ENCODE data around the gene LGALS9B. TPM values are rescaled to one million over a fixed set of nuclear protein-coding genes. Genes with fewer than 3 reads are reported as not detected.
"Not testable (repeated sequence)": the region's sequence is repeated elsewhere in the genome, so short reads cannot be mapped to it uniquely, and the experiment has no call there.

Gene LGALS9B
- polyA plus RNA-seq, 2 of the 4 experiments (the other 2 are of a cell fraction): not detected

- H3K27ac ChIP-seq; POLR2A ChIA-PET; DNase-seq (ENCODE audit: low read depth in 1 of 2, low spot score in 1 of 2); CTCF ChIA-PET; H3K4me3 ChIP-seq; FAIRE-seq; H3K4me2 ChIP-seq; H3K4me1 ChIP-seq; H3K9me3 ChIP-seq: not testable (repeated sequence)
- TF ChIP-seq RAD21 (conservative IDR thresholded peaks at IDR 0.05 in 1 of 2, IDR thresholded peaks at IDR 0.05 in 1 of 2): peak; percentile 25 to 41; a peak in 3 of 5 replicates
- WGBS (ENCODE audit: missing lambda C conversion rate): 57% methylated on average over 6 of the region's 6 CpGs
- peak; percentile 26 to 64; a peak in 3 of 6 replicates for ATAC-seq
Observed at GRCh38 chr17:20446895-20447294, 20.4 kb downstream of the LGALS9B start.

- ATAC-seq; POLR2A ChIA-PET; H3K4me3 ChIP-seq; FAIRE-seq; H3K4me1 ChIP-seq; H3K9me3 ChIP-seq; DNase-seq (ENCODE audit: low read depth in 1 of 2, low spot score in 1 of 2); CTCF ChIA-PET; H3K27ac ChIP-seq; H3K4me2 ChIP-seq: not testable (repeated sequence)
- WGBS (ENCODE audit: missing lambda C conversion rate): 60% methylated on average over 3 of the region's 8 CpGs
Observed at GRCh38 chr17:20444581-20445236, 22.6 kb downstream of the LGALS9B start.

- FAIRE-seq; ATAC-seq; CTCF ChIA-PET; H3K4me2 ChIP-seq; H3K9me3 ChIP-seq; DNase-seq (ENCODE audit: low read depth in 1 of 2, low spot score in 1 of 2); H3K4me1 ChIP-seq; H3K4me3 ChIP-seq; POLR2A ChIA-PET; H3K27ac ChIP-seq: not testable (repeated sequence)
- WGBS (ENCODE audit: missing lambda C conversion rate): 72% methylated on average over 16 of the region's 16 CpGs
Observed at GRCh38 chr17:20444173-20444572, 23.2 kb downstream of the LGALS9B start.

DNA sequence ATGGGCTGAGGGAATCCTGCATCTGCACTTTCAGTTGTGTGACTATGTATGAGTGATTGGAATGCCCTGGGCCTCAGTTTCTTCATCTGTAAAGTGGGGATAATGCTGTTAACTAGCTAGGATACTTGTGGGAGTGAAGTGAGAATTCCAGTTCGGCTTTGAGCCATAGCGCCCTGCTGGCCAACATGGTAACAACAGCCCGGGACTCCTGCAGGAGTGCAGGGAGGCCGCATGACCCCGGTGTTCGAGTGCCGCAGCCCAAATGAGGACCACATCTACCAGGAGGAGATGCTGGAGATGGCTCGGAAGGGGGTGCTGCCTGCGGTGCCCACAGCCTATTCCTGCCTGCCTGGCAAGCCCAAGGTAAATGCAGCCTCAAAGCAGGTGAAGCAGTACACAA is 23.7 kb downstream of the LGALS9B start:
- POLR2A ChIA-PET; CTCF ChIA-PET; H3K4me1 ChIP-seq; FAIRE-seq; H3K27ac ChIP-seq; H3K9me3 ChIP-seq; DNase-seq (ENCODE audit: low read depth in 1 of 2, low spot score in 1 of 2); H3K4me2 ChIP-seq; H3K4me3 ChIP-seq: not testable (repeated sequence)
- peak; percentile 48 to 84; a peak in 4 of 6 replicates for ATAC-seq
- no CpG with 5 or more reads among the region's 9 CpGs for WGBS (ENCODE audit: missing lambda C conversion rate)

DNA sequence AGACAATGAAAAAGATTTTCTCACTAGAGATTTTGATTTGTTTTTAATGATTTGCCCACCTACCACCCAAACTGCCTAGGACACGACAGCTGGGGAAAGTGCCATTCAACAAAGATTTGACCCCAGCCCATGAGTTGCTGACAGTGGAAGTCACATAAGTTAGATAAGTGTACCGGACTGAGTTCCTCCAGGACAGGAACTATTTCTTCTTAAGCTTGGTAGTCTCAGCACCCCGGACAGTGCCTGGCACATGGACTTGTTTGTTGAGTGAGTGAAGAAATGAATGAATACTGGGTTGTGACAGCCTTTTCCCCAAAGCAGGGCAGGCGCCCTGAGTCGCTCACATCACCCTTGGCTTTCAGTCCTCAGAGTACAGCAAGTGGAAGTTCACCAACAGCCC is 26.7 kb downstream of the LGALS9B start:
- FAIRE-seq; H3K4me2 ChIP-seq; H3K4me3 ChIP-seq; H3K9me3 ChIP-seq; CTCF ChIA-PET; DNase-seq (ENCODE audit: low read depth in 1 of 2, low spot score in 1 of 2); POLR2A ChIA-PET; H3K4me1 ChIP-seq; H3K27ac ChIP-seq: not testable (repeated sequence)
- 0 out of 6 replicates have a peak, but pooled peaks of 1 of the 2 experiments have one; percentile 6 for ATAC-seq
- 33% methylated on average over 3 of the region's 5 CpGs for WGBS (ENCODE audit: missing lambda C conversion rate)

- DNase-seq (ENCODE audit: low read depth in 1 of 2, low spot score in 1 of 2); H3K27ac ChIP-seq; CTCF ChIA-PET; ATAC-seq; FAIRE-seq; H3K4me3 ChIP-seq; H3K4me2 ChIP-seq; H3K4me1 ChIP-seq; POLR2A ChIA-PET; H3K9me3 ChIP-seq: not testable (repeated sequence)
- WGBS (ENCODE audit: missing lambda C conversion rate): 86% methylated on average over 3 of the region's 3 CpGs
Observed at GRCh38 chr17:20435166-20435565, 32.2 kb downstream of the LGALS9B start.

GRCh38 chr17:20433382-20433781 is 34.0 kb downstream of the LGALS9B start:
- WGBS (ENCODE audit: missing lambda C conversion rate): 63% methylated on average over 5 of the region's 8 CpGs
- H3K4me2 ChIP-seq; H3K4me3 ChIP-seq; DNase-seq (ENCODE audit: low read depth in 1 of 2, low spot score in 1 of 2); H3K9me3 ChIP-seq; ATAC-seq; FAIRE-seq; CTCF ChIA-PET; POLR2A ChIA-PET; H3K27ac ChIP-seq; H3K4me1 ChIP-seq: not testable (repeated sequence)

- CTCF ChIA-PET; H3K4me1 ChIP-seq; H3K27ac ChIP-seq; H3K9me3 ChIP-seq; DNase-seq (ENCODE audit: low read depth in 1 of 2, low spot score in 1 of 2); ATAC-seq; POLR2A ChIA-PET; H3K4me2 ChIP-seq; FAIRE-seq; H3K4me3 ChIP-seq: not testable (repeated sequence)
- WGBS (ENCODE audit: missing lambda C conversion rate): 43% methylated on average over 2 of the region's 2 CpGs
- peak; percentile 70 for TF ChIP-seq ZC3H11A (IDR thresholded peaks at IDR 0.05)
Observed at GRCh38 chr17:20427264-20427663, 40.1 kb downstream of the LGALS9B start.

DNA sequence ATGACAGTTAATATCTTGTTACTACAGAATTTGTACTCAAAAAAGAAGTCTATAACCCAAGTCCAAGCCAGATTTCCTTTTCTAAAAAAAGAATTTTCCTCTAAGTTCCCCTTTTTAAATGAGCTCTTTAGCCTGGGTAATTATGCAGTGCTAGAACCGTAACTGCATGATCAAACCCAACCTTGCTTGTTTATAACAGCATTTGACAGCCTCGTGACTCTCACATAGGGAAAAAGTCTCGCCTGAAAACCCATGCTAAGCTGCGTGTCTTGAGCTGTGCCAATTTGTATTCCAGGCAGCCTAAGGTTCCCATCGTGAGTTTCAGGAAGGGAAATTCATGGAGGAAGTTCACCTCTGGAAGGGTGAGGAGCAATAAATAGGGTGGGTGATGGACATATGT is 44.5 kb downstream of the LGALS9B start:
- H3K9me3 ChIP-seq; H3K27ac ChIP-seq; CTCF ChIA-PET; FAIRE-seq; H3K4me1 ChIP-seq; POLR2A ChIA-PET; H3K4me2 ChIP-seq; ATAC-seq; DNase-seq (ENCODE audit: low read depth in 1 of 2, low spot score in 1 of 2); H3K4me3 ChIP-seq: not testable (repeated sequence)
- 92% methylated on average over 1 of the region's 5 CpGs for WGBS (ENCODE audit: missing lambda C conversion rate)

DNA sequence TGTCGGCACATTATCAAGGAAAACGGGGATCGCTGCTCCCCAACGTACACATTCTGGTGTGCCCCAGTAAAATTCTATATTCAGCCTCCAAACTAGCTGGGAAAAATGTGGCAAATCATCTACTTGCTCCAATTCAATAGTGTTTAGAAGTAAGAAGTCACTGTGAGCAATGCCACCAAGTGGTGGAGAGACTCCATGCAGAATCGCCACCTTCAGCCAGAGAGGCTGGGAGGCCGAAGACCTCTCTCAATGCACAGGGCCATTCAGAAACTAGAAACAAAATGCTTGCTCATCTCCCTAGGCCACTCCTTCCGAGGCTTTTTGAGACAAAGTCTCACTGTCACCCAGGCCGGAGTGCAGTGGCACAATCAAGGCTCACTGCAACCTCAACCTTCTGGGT is 48.5 kb downstream of the LGALS9B start:
- POLR2A ChIA-PET; H3K4me1 ChIP-seq; FAIRE-seq; H3K4me3 ChIP-seq; DNase-seq (ENCODE audit: low read depth in 1 of 2, low spot score in 1 of 2); H3K4me2 ChIP-seq; CTCF ChIA-PET; H3K9me3 ChIP-seq; H3K27ac ChIP-seq: not testable (repeated sequence)
- ATAC-seq: peak; percentile 70 to 76; a peak in 5 of 6 replicates
- 100% methylated on average over 4 of the region's 8 CpGs for WGBS (ENCODE audit: missing lambda C conversion rate)

GRCh38 chr17:20417492-20418080 is 49.8 kb downstream of the LGALS9B start:
- H3K4me2 ChIP-seq; POLR2A ChIA-PET; H3K9me3 ChIP-seq; FAIRE-seq; DNase-seq (ENCODE audit: low read depth in 1 of 2, low spot score in 1 of 2); CTCF ChIA-PET; H3K4me3 ChIP-seq; H3K4me1 ChIP-seq; H3K27ac ChIP-seq; ATAC-seq: not testable (repeated sequence)
- 87% methylated on average over 5 of the region's 7 CpGs for WGBS (ENCODE audit: missing lambda C conversion rate)
